Stimulated activated naive CD8-positive, alpha-beta T cell treated with anti-CD3 and anti-CD28 coated beads, Interleukin-15, amount 100 ng/mL, for 72 hours (primary cell): ENCODE data around the gene ST6GALNAC1.
A peak's percentile ranks its signal among the peaks of the same experiment; 100 is the strongest.

Experiments used
- ATAC-seq: fragments of 150-1000 bp; cut with Tn5 transposase; 2 replicates; pipeline ENCODE4 v1.10.0; 2021; ENCODE audit warnings: mild to moderate bottlenecking, moderate library complexity
- DNase-seq, 2 donors: peaks; one replicate each; pipeline ENCODE4 v3.0.0; 2021 to 2022
- H3K27ac Mint-ChIP-seq, 2 donors: one replicate each; pipeline ENCODE4 v1.8.0; 2022; ENCODE audit warnings: mild to moderate bottlenecking in 2 of 2, mixed read lengths in 2 of 2, moderate library complexity in 2 of 2
- H3K27me3 Mint-ChIP-seq: one replicate; pipeline ENCODE4 v1.8.0; 2022; ENCODE audit warnings: mixed read lengths
- H3K4me1 Mint-ChIP-seq: one replicate; pipeline ENCODE4 v1.8.0; 2022; ENCODE audit warnings: mild to moderate bottlenecking, mixed read lengths
- H3K4me3 Mint-ChIP-seq, 2 donors: one replicate each; pipeline ENCODE4 v1.8.0; 2022; ENCODE audit warnings: mild to moderate bottlenecking in 2 of 2, mixed read lengths in 2 of 2, moderate library complexity in 1 of 2
- H3K9me3 Mint-ChIP-seq, 2 donors: one replicate each; pipeline ENCODE4 v1.8.0; 2022; ENCODE audit warnings: mixed read lengths in 2 of 2

Gene ST6GALNAC1

GRCh38 chr17:76667491-76667755 is 23.9 kb upstream of the ST6GALNAC1 start:
- Mint-ChIP-seq H3K27ac (no peak overlapping the region), H3K27me3 (no peaks in the 10 kb centered on the region), H3K4me1 (peaks cover 22% of the 10 kb centered on the region), H3K9me3 (no peaks in the 10 kb centered on the region), H3K4me3 (no peak overlapping the region)
- ATAC-seq (no peak), DNase-seq (no peak)

- H3K27me3 Mint-ChIP-seq, result no peaks in the 10 kb centered on the region
Observed at GRCh38 chr17:76660656-76661042, 17.1 kb upstream of the ST6GALNAC1 start.

GRCh38 chr17:76659928-76660655 is 16.5 kb upstream of the ST6GALNAC1 start:
- DNase-seq (no peak), ATAC-seq (no peak)
- Mint-ChIP-seq H3K4me3 (no peak overlapping the region), H3K27ac (no peak overlapping the region), H3K4me1 (peaks cover 26% of the 10 kb centered on the region), H3K9me3 (no peaks in the 10 kb centered on the region), H3K27me3 (no peaks in the 10 kb centered on the region)

More at GRCh38 chr17:76660656-76661042, 17.1 kb upstream of the ST6GALNAC1 start:
- H3K4me3 Mint-ChIP-seq, result no peak overlapping the region
- H3K27ac Mint-ChIP-seq, result no peak overlapping the region
- no peak for DNase-seq
- ATAC-seq, result no peak
- no peaks in the 10 kb centered on the region for H3K9me3 Mint-ChIP-seq
- peaks cover 26% of the 10 kb centered on the region for H3K4me1 Mint-ChIP-seq

DNA sequence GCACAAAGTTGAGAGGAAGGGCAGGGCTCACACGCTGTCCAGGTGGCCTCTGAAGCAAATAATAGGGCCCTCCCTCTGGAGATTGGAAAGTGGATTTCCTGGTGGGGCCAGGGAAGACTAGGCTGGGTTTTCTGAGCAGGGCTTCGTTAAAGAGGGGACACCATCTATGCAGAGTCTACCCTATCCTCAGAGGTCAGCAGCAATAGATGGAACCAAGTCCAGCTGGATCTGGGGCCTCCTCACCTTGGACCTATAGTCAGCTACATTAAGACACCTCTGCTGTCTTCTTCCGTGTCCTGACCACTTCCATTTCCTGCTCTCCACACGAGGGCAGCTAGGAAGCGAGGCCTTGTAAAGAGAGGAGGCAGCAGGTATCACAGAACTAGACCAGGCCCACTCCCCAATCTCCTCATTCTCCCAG is 14.7 kb upstream of the ST6GALNAC1 start:
- Mint-ChIP-seq H3K4me1 (peaks cover 26% of the 10 kb centered on the region), H3K27ac (peak overlapping the region; percentile 49 to 92), H3K27me3 (no peaks in the 10 kb centered on the region), H3K9me3 (no peaks in the 10 kb centered on the region), H3K4me3 (no peak overlapping the region)
- ATAC-seq, result no peak
- no peak for DNase-seq

DNA sequence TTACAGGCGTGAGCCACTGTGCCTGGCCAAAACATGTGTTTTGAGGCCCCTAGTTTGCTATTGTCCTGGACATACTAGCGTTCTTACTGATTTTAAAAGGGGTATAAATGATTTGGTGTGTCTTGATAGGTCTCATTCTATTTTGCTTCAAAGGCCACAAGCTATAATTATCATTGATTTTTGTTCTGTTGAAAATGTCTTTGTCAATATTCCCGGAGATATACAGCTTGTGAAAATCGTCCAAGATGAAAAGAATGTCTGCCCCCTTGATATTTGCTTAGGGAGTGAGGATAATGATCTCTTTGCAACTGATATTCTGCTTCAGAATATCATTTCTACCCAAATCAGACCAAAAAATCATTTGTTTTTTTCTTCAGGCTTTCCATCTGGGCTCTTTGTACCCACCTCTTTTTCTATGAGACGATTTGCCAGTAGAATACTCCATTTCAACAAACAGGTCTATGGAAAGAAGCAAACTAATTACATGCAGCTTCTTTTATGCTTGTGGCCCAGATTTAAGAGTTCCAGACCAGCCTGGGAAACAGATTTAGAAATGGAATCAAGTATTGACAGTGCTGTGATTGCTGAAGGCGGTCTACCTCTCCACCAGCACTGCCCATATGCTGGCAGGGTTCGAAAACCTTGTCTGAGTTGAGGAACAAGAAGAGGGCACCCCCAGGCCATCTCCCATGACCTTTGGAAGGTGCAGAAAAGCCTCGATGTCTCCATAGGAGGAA is 14.1 kb upstream of the ST6GALNAC1 start:
- H3K4me3 Mint-ChIP-seq, result no peak overlapping the region
- H3K9me3 Mint-ChIP-seq, result no peaks in the 10 kb centered on the region
- peak overlapping the region in 1 of 2 donors; percentile 49 for H3K27ac Mint-ChIP-seq
- ATAC-seq (no peak), DNase-seq (no peak)
- no peaks in the 10 kb centered on the region for H3K27me3 Mint-ChIP-seq
- peaks cover 26% of the 10 kb centered on the region for H3K4me1 Mint-ChIP-seq

GRCh38 chr17:76654408-76654807 is 10.9 kb upstream of the ST6GALNAC1 start:
- DNase-seq (no peak), ATAC-seq (no peak)
- Mint-ChIP-seq H3K4me3 (no peak overlapping the region), H3K27ac (no peak overlapping the region), H3K9me3 (no peaks in the 10 kb centered on the region), H3K27me3 (peaks cover 9% of the 10 kb centered on the region), H3K4me1 (peaks cover 13% of the 10 kb centered on the region)

- Mint-ChIP-seq H3K4me1 (no peaks in the 10 kb centered on the region), H3K27me3 (peaks cover 9% of the 10 kb centered on the region), H3K9me3 (peaks cover 0 to 8% of the 10 kb centered on the region in 2 donors), H3K27ac (no peak overlapping the region), H3K4me3 (no peak overlapping the region)
- no peak for ATAC-seq
- no peak for DNase-seq
Observed at GRCh38 chr17:76650504-76650903, 6.9 kb upstream of the ST6GALNAC1 start.

DNA sequence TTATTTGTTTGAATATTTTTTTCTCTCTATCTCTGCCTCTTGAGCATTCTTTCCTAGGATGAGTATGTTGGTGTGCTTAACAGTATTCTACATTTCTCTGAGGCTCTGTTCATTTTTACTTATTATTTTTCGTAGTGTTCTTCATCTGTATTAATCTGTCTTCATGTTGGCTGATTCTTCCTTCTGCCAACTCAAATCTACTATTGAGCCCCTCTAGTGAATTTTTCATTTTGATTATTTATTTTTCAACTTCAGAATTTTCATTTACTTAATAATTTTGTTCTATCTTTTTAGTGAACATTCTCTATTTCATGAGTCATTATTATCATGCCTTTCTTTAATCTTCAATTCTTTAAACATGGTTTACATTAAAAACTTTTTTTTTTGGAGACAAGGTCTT is 3.2 kb upstream of the ST6GALNAC1 start:
- no peak for ATAC-seq
- Mint-ChIP-seq H3K9me3 (peaks cover 0 to 8% of the 10 kb centered on the region in 2 donors), H3K27ac (no peak overlapping the region), H3K27me3 (peaks cover 6% of the 10 kb centered on the region), H3K4me3 (no peak overlapping the region), H3K4me1 (peaks cover 13% of the 10 kb centered on the region)
- no peak for DNase-seq

- Mint-ChIP-seq H3K4me1 (peaks cover 13% of the 10 kb centered on the region), H3K4me3 (no peak overlapping the region)
- ATAC-seq, result no peak
Observed at GRCh38 chr17:76645481-76645880, 1.9 kb upstream of the ST6GALNAC1 start.

GRCh38 chr17:76644995-76645394 is 1.4 kb upstream of the ST6GALNAC1 start:
- Mint-ChIP-seq H3K27me3 (no peaks in the 10 kb centered on the region), H3K4me3 (no peak overlapping the region), H3K9me3 (peaks cover 0 to 8% of the 10 kb centered on the region in 2 donors), H3K27ac (no peak overlapping the region), H3K4me1 (peaks cover 13% of the 10 kb centered on the region)
- no peak for ATAC-seq
- no peak for DNase-seq

More at GRCh38 chr17:76645481-76645880, 1.9 kb upstream of the ST6GALNAC1 start:
- no peak for DNase-seq
- peaks cover 0 to 8% of the 10 kb centered on the region in 2 donors for H3K9me3 Mint-ChIP-seq
- H3K27me3 Mint-ChIP-seq, result no peaks in the 10 kb centered on the region
- no peak overlapping the region for H3K27ac Mint-ChIP-seq

DNA sequence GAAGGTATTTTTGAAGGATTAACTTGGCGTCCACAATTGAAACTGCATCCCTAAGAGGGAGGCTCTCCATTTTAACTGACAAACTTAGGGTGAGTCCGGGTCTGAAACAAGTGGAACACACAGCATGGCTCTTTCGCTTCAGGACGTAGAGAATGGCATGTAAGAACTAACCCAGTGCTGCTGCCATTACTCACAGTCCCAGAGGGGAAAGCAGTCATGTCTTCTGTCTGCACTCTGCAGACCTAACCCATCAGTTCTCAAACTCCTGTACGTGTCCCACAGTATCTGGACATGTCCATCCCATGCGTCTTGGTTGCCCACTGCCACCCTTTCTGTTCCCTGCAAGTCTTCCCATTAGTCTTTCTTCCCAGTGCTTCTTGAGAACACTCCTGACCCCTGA is 563 bp downstream of the ST6GALNAC1 start:
- peaks cover 13% of the 10 kb centered on the region for H3K4me1 Mint-ChIP-seq
- no peak overlapping the region for H3K27ac Mint-ChIP-seq
- ATAC-seq (no peak), DNase-seq (no peak)
- no peaks in the 10 kb centered on the region for H3K27me3 Mint-ChIP-seq
- H3K9me3 Mint-ChIP-seq, result peaks cover 0 to 8% of the 10 kb centered on the region in 2 donors
- H3K4me3 Mint-ChIP-seq, result no peak overlapping the region

DNA sequence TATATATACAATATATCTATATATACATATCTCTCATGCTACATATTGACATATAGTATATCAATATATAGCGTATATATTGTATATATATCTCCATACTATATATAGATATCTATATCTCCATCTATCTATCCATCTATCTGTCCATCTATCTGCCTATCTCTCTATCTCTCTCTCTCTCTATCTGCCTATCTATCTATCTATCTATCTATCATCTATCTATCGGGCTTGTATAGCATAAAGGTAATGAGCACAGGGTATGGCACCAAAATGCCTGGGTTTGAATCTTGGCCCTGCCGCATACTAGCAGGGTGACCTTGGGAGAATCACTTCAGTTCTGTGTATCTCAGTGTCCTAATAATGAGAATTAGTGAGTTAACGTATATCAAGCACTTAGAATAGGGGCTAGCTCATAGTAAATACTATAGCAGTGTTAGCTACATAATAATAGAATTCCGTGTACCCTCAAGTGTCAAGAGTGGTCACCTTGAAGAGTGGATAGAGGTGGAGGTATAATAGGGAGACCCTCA is 1.5 kb downstream of the ST6GALNAC1 start:
- Mint-ChIP-seq H3K9me3 (peaks cover 0 to 8% of the 10 kb centered on the region in 2 donors), H3K27ac (no peak overlapping the region), H3K27me3 (no peaks in the 10 kb centered on the region), H3K4me3 (no peak overlapping the region), H3K4me1 (peaks cover 13% of the 10 kb centered on the region)
- DNase-seq (no peak), ATAC-seq (no peak)

DNA sequence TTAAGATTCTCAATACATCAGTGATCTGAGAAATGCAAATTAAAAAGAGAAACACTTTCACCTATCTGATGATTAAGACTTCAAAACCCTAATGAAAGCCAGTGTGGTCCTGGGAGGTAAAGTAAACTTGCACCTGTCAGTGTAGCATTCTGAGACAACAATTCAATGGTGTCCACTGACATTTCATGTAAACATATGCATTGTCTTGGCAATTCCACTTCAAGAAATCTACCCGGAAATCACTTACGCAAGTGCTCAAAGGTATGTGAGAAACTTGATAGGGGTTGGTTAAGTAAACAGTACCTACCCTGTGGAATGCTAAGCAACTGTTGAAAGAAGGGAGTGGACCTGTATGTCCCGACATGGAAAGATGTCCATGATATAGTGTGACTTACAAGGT is 2.1 kb downstream of the ST6GALNAC1 start:
- Mint-ChIP-seq H3K4me3 (no peak overlapping the region), H3K9me3 (peaks cover 0 to 4% of the 10 kb centered on the region in 2 donors), H3K4me1 (peaks cover 13% of the 10 kb centered on the region), H3K27ac (no peak overlapping the region), H3K27me3 (no peaks in the 10 kb centered on the region)
- DNase-seq (no peak), ATAC-seq (no peak)

- no peak for DNase-seq
- H3K4me1 Mint-ChIP-seq, result peaks cover 13% of the 10 kb centered on the region
- H3K27ac Mint-ChIP-seq, result no peak overlapping the region
- no peak overlapping the region for H3K4me3 Mint-ChIP-seq
- no peaks in the 10 kb centered on the region for H3K27me3 Mint-ChIP-seq
- no peaks in the 10 kb centered on the region for H3K9me3 Mint-ChIP-seq
- no peak for ATAC-seq
Observed at GRCh38 chr17:76640550-76641380, 2.8 kb downstream of the ST6GALNAC1 start.

DNA sequence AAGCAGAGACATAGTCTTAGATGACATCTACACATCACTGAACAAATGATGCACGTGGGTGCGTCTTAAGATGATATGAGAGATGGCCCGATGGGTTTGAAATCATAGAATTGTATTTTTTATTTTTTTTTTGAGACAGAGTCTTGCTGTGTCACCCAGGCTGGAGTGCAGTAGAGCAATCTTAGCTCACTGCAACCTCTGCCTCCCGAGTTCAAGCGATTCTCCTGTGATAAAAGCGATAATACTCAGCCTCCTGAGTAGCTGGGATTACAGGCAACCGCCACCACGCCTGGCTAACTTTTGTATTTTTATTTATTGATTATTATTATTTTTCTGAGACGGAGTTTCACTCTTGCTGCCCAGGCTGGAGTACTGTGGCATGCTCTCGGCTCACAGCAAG is 5.3 kb downstream of the ST6GALNAC1 start:
- H3K4me3 Mint-ChIP-seq, result no peak overlapping the region
- DNase-seq (no peak), ATAC-seq (no peak)
- H3K9me3 Mint-ChIP-seq, result no peaks in the 10 kb centered on the region
- H3K27me3 Mint-ChIP-seq, result no peaks in the 10 kb centered on the region
- peaks cover 4% of the 10 kb centered on the region for H3K4me1 Mint-ChIP-seq
- H3K27ac Mint-ChIP-seq, result no peak overlapping the region
